ENCODE measurements around the gene DSCAML1.

The DSCAML1 gene

GRCh38 chr11:117631336-117632140 is 165.5 kb downstream of the DSCAML1 start:
- TF ChIP-seq CTCF (IDR thresholded peaks at IDR 0.05; ENCODE audit: low read depth, low read length, missing control alignments), result no peak
- DNase-seq (ENCODE audit: extremely low read depth, low read depth), result no peak
- no peak overlapping the region for H3K4me3 ChIP-seq (replicated peaks; ENCODE audit: low read depth, low read length)

- no peak overlapping the region for H3K4me3 ChIP-seq (replicated peaks; ENCODE audit: low read depth, low read length)
- TF ChIP-seq CTCF (IDR thresholded peaks at IDR 0.05; ENCODE audit: low read depth, low read length, missing control alignments), result no peak
Measured at GRCh38 chr11:117629891-117630538, 167.0 kb downstream of the DSCAML1 start.

GRCh38 chr11:117629146-117629545 is 167.9 kb downstream of the DSCAML1 start:
- H3K4me3 ChIP-seq (replicated peaks; ENCODE audit: low read depth, low read length), result no peak overlapping the region
- no peak for DNase-seq (ENCODE audit: extremely low read depth, low read depth)
- TF ChIP-seq CTCF (IDR thresholded peaks at IDR 0.05; ENCODE audit: low read depth, low read length, missing control alignments), result no peak

More at GRCh38 chr11:117629891-117630538, 167.0 kb downstream of the DSCAML1 start:
- DNase-seq (ENCODE audit: extremely low read depth, low read depth), result no peak

GRCh38 chr11:117627259-117627658 is 169.8 kb downstream of the DSCAML1 start:
- H3K4me3 ChIP-seq (replicated peaks; ENCODE audit: low read depth, low read length), result no peak overlapping the region
- TF ChIP-seq CTCF (IDR thresholded peaks at IDR 0.05; ENCODE audit: low read depth, low read length, missing control alignments), result no peak
- DNase-seq (ENCODE audit: extremely low read depth, low read depth), result no peak

- TF ChIP-seq CTCF (IDR thresholded peaks at IDR 0.05; ENCODE audit: low read depth, low read length, missing control alignments), result no peak
- H3K4me3 ChIP-seq (replicated peaks; ENCODE audit: low read depth, low read length), result no peak overlapping the region
- DNase-seq (ENCODE audit: extremely low read depth, low read depth), result no peak
Measured at GRCh38 chr11:117626576-117626975, 170.4 kb downstream of the DSCAML1 start.

GRCh38 chr11:117625237-117625636 is 171.8 kb downstream of the DSCAML1 start:
- DNase-seq (ENCODE audit: extremely low read depth, low read depth), result no peak
- H3K4me3 ChIP-seq (replicated peaks; ENCODE audit: low read depth, low read length), result no peak overlapping the region

More at GRCh38 chr11:117625237-117625636, 171.8 kb downstream of the DSCAML1 start:
- TF ChIP-seq CTCF (IDR thresholded peaks at IDR 0.05; ENCODE audit: low read depth, low read length, missing control alignments), result no peak
